GM23338 (cell line): ENCODE results near the gene CCDC106. TPM values are rescaled to one million over a fixed set of nuclear protein-coding genes. Genes with fewer than 3 reads are reported as not detected.

Experiments used
- ATAC-seq: fragments of 200-7000 bp; cut with Tn5 transposase; 3 replicates; pipeline ENCODE4 v1.9.1; 2020
- DNase-seq: peaks from one replicate; pipeline ENCODE4 v3.0.0-alpha.2; 2015; ENCODE audit warnings: low spot score
- H2AFZ ChIP-seq: fragments of 200-600 bp; sonication (generic); 2 replicates; pipeline ENCODE4 v1.8.0; 2016; ENCODE audit warnings: antibody characterized with exemption, mild to moderate bottlenecking, moderate library complexity
- H3F3A ChIP-seq: fragments of 200-600 bp; sonication (generic); replicated peaks from 2 replicates; pipeline ENCODE4 v1.8.0; 2017; ENCODE audit warnings: antibody characterized with exemption, mixed run types, low read depth
- H3K27ac ChIP-seq: fragments of 200-600 bp; sonication (generic); 2 replicates; pipeline ENCODE4 v1.6.1; 2016; ENCODE audit warnings: low read depth
- H3K27me3 ChIP-seq: fragments of 200-600 bp; sonication (generic); 2 replicates; pipeline ENCODE4 v1.8.0; 2016; ENCODE audit warnings: mild to moderate bottlenecking, mixed run types, moderate library complexity; ENCODE audit not compliant: insufficient read depth
- H3K36me3 ChIP-seq: fragments of 200-600 bp; sonication (generic); 2 replicates; pipeline ENCODE4 v1.8.0; 2016; ENCODE audit warnings: mild to moderate bottlenecking; ENCODE audit not compliant: insufficient read depth
- H3K4me1 ChIP-seq: fragments of 200-600 bp; sonication (generic); 2 replicates; pipeline ENCODE4 v1.8.0; 2016; ENCODE audit warnings: mild to moderate bottlenecking, moderate library complexity; ENCODE audit not compliant: insufficient read depth
- H3K4me2 ChIP-seq: fragments of 200-600 bp; sonication (generic); 2 replicates; pipeline ENCODE4 v1.7.1; 2017; ENCODE audit warnings: mixed run types
- H3K4me3 ChIP-seq: fragments of 200-600 bp; sonication (generic); 2 replicates; pipeline ENCODE4 v1.6.1; 2016; ENCODE audit warnings: mixed run types
- H3K79me2 ChIP-seq: fragments of 200-600 bp; sonication (generic); replicated peaks from 2 replicates; pipeline ENCODE4 v1.8.0; 2017; ENCODE audit warnings: mild to moderate bottlenecking; ENCODE audit not compliant: insufficient read depth
- H3K9me2 ChIP-seq: fragments of 200-600 bp; sonication (generic); 2 replicates; pipeline ENCODE4 v1.8.0; 2017; ENCODE audit not compliant: insufficient read depth
- H4K20me1 ChIP-seq: fragments of 200-600 bp; sonication (generic); replicated peaks from 2 replicates; pipeline ENCODE4 v1.8.0; 2017; ENCODE audit warnings: mild to moderate bottlenecking; ENCODE audit not compliant: insufficient read depth
- H3K27ac Mint-ChIP-seq: 2 replicates; pipeline ENCODE4 v1.8.0; 2020; ENCODE audit warnings: inconsistent platforms, mild to moderate bottlenecking, moderate library complexity, mixed read lengths
- H3K27me3 Mint-ChIP-seq: 3 replicates; pipeline ENCODE4 v1.8.0; 2022; ENCODE audit warnings: low read depth, mild to moderate bottlenecking, moderate library complexity, mixed read lengths, inconsistent platforms; ENCODE audit not compliant: insufficient read depth, poor library complexity
- H3K36me3 Mint-ChIP-seq: 3 replicates; pipeline ENCODE4 v1.8.0; 2021; ENCODE audit warnings: low read depth, mild to moderate bottlenecking, inconsistent platforms, moderate library complexity, mixed read lengths
- H3K4me1 Mint-ChIP-seq: 3 replicates; pipeline ENCODE4 v1.8.0; 2020; ENCODE audit warnings: mild to moderate bottlenecking, inconsistent platforms, mixed read lengths
- H3K4me3 Mint-ChIP-seq: 3 replicates; pipeline ENCODE4 v1.8.0; 2021; ENCODE audit warnings: moderate library complexity, mild to moderate bottlenecking, inconsistent platforms, mixed read lengths
- H3K9me3 Mint-ChIP-seq: 3 replicates; pipeline ENCODE4 v1.8.0; 2020; ENCODE audit warnings: moderate library complexity, mild to moderate bottlenecking, inconsistent platforms, mixed read lengths
- CREB1 ChIP-seq: fragments of 250-450 bp; sonication (Bioruptor Pico); IDR thresholded peaks from 2 replicates; pipeline ENCODE4 v1.5.0; 2020; ENCODE audit warnings: low read depth, mild to moderate bottlenecking, moderate library complexity
- EZH2 ChIP-seq: fragments of 200-600 bp; sonication (generic); IDR thresholded peaks from one replicate; pipeline ENCODE4 v1.8.0; 2017; ENCODE audit warnings: antibody characterized with exemption, mild to moderate bottlenecking, low read depth; ENCODE audit not compliant: unreplicated experiment
- EZH2phosphoT487 ChIP-seq: fragments of 200-600 bp; sonication (generic); IDR thresholded peaks from one replicate; pipeline ENCODE4 v1.8.1; 2018; ENCODE audit warnings: antibody characterized with exemption; ENCODE audit not compliant: unreplicated experiment
- JUNB ChIP-seq: IDR thresholded peaks from one replicate; pipeline ENCODE4 v1.6.1; 2016; ENCODE audit warnings: antibody characterized with exemption; ENCODE audit not compliant: unreplicated experiment
- NANOG ChIP-seq: IDR thresholded peaks from 2 replicates; pipeline ENCODE4 v1.6.1; 2016; ENCODE audit warnings: antibody characterized with exemption, borderline replicate concordance
- POLR2AphosphoS5 ChIP-seq: IDR thresholded peaks from 2 replicates; pipeline ENCODE4 v1.6.1; 2016; ENCODE audit warnings: antibody characterized with exemption, low read depth
- STAT1 ChIP-seq: IDR thresholded peaks from one replicate; pipeline ENCODE4 v1.6.1; 2016; ENCODE audit warnings: antibody characterized with exemption; ENCODE audit not compliant: unreplicated experiment
- ZNF114 ChIP-seq: fragments of 250-450 bp; sonication (Bioruptor Pico); IDR thresholded peaks from 2 replicates; pipeline ENCODE4 v1.5.0; 2020; ENCODE audit warnings: mild to moderate bottlenecking, moderate library complexity
- ZNF331 ChIP-seq: fragments of 250-450 bp; sonication (Bioruptor Pico); IDR thresholded peaks from 2 replicates; pipeline ENCODE4 v1.5.0; 2020; ENCODE audit warnings: low read depth, mild to moderate bottlenecking, moderate library complexity
- polyA plus RNA-seq: library from polyadenylated mRNA; unstranded; fragments of >200 nt; fragmentation: Nextera tagmentation; extraction: Ambion mirVana; gene quantifications from 2 replicates; pipeline ENCODE4 v1.2.1, GENCODE V29; 2016
- total RNA-seq: library from RNA; depleted of rRNA; stranded (reverse); fragments of >200 nt; shearing (Covaris generic); gene quantifications from 2 replicates; pipeline ENCODE4 v1.2.3, GENCODE V29; 2014
- TF ChIP-seq, protein P1 (sequence below): IDR thresholded peaks from 2 replicates; pipeline ENCODE4 v1.6.1; 2016; ENCODE audit warnings: antibody characterized with exemption
- TF ChIP-seq, protein P2 (sequence below): fragments of 250-450 bp; sonication (Bioruptor Pico); IDR thresholded peaks from 2 replicates; pipeline ENCODE4 v1.5.0; 2020; ENCODE audit warnings: mild to moderate bottlenecking, moderate library complexity
- TF ChIP-seq, protein P3 (sequence below), 2 experiments: fragments of 200-600 bp in 1 of 2; sonication (generic) in 1 of 2; conservative IDR thresholded peaks; 2 replicates each; pipeline versions ENCODE4 v1.5.1 to v1.6.1; 2016 to 2017; ENCODE audit warnings: antibody characterized with exemption in 2 of 2, low read depth in 2 of 2, mild to moderate bottlenecking in 2 of 2, moderate library complexity in 1 of 2
- TF ChIP-seq, protein P4 (sequence below): IDR thresholded peaks from one replicate; pipeline ENCODE4 v1.6.1; 2018; ENCODE audit warnings: antibody characterized with exemption; ENCODE audit not compliant: unreplicated experiment

CCDC106 gene
- total and polyA plus RNA-seq, 2 experiments from 2014 or later, result 12.0 to 17.6 TPM

DNA sequence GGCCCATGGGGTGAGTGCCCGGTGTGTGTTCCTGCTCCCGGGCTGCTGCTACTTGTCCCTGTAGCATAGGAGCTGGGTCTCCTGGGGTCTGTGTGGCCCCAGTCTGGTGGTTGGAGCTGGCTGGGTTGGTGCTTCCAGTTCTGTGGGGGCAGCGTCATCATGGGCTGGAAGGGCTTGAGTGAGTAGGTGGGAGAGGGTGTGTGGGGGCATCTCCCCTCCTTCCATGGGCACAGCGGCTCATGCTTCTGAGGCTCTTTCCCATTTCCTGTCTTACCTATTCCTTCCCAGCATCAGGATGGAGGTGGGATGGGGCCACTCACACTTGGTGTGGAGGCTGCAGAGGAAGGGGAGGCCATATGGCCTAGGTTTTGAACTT lies 19.0 kb downstream of the CCDC106 start:
- no peak overlapping the region for H3K4me2 ChIP-seq

More for the DNA sequence above, 19.0 kb downstream of the CCDC106 start:
- peaks cover 93% of the 10 kb centered on the region for H3K36me3 Mint-ChIP-seq
- H4K20me1 ChIP-seq, result peaks cover 36% of the 10 kb centered on the region
- peaks cover 77% of the 10 kb centered on the region for H3K79me2 ChIP-seq
- TF ChIP-seq ZNF114 (CRISPR knock-in tag) (no peak), NANOG (no peak), JUNB (no peak), STAT1 (no peak), EZH2phosphoT487 (no peak), EZH2 (no peak), POLR2AphosphoS5 (no peak), ZNF331 (CRISPR knock-in tag) (no peak), CREB1 (CRISPR knock-in tag) (no peak)
- TF ChIP-seq, protein P1, sequence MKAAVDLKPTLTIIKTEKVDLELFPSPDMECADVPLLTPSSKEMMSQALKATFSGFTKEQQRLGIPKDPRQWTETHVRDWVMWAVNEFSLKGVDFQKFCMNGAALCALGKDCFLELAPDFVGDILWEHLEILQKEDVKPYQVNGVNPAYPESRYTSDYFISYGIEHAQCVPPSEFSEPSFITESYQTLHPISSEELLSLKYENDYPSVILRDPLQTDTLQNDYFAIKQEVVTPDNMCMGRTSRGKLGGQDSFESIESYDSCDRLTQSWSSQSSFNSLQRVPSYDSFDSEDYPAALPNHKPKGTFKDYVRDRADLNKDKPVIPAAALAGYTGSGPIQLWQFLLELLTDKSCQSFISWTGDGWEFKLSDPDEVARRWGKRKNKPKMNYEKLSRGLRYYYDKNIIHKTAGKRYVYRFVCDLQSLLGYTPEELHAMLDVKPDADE, result no peak
- TF ChIP-seq, protein P2, sequence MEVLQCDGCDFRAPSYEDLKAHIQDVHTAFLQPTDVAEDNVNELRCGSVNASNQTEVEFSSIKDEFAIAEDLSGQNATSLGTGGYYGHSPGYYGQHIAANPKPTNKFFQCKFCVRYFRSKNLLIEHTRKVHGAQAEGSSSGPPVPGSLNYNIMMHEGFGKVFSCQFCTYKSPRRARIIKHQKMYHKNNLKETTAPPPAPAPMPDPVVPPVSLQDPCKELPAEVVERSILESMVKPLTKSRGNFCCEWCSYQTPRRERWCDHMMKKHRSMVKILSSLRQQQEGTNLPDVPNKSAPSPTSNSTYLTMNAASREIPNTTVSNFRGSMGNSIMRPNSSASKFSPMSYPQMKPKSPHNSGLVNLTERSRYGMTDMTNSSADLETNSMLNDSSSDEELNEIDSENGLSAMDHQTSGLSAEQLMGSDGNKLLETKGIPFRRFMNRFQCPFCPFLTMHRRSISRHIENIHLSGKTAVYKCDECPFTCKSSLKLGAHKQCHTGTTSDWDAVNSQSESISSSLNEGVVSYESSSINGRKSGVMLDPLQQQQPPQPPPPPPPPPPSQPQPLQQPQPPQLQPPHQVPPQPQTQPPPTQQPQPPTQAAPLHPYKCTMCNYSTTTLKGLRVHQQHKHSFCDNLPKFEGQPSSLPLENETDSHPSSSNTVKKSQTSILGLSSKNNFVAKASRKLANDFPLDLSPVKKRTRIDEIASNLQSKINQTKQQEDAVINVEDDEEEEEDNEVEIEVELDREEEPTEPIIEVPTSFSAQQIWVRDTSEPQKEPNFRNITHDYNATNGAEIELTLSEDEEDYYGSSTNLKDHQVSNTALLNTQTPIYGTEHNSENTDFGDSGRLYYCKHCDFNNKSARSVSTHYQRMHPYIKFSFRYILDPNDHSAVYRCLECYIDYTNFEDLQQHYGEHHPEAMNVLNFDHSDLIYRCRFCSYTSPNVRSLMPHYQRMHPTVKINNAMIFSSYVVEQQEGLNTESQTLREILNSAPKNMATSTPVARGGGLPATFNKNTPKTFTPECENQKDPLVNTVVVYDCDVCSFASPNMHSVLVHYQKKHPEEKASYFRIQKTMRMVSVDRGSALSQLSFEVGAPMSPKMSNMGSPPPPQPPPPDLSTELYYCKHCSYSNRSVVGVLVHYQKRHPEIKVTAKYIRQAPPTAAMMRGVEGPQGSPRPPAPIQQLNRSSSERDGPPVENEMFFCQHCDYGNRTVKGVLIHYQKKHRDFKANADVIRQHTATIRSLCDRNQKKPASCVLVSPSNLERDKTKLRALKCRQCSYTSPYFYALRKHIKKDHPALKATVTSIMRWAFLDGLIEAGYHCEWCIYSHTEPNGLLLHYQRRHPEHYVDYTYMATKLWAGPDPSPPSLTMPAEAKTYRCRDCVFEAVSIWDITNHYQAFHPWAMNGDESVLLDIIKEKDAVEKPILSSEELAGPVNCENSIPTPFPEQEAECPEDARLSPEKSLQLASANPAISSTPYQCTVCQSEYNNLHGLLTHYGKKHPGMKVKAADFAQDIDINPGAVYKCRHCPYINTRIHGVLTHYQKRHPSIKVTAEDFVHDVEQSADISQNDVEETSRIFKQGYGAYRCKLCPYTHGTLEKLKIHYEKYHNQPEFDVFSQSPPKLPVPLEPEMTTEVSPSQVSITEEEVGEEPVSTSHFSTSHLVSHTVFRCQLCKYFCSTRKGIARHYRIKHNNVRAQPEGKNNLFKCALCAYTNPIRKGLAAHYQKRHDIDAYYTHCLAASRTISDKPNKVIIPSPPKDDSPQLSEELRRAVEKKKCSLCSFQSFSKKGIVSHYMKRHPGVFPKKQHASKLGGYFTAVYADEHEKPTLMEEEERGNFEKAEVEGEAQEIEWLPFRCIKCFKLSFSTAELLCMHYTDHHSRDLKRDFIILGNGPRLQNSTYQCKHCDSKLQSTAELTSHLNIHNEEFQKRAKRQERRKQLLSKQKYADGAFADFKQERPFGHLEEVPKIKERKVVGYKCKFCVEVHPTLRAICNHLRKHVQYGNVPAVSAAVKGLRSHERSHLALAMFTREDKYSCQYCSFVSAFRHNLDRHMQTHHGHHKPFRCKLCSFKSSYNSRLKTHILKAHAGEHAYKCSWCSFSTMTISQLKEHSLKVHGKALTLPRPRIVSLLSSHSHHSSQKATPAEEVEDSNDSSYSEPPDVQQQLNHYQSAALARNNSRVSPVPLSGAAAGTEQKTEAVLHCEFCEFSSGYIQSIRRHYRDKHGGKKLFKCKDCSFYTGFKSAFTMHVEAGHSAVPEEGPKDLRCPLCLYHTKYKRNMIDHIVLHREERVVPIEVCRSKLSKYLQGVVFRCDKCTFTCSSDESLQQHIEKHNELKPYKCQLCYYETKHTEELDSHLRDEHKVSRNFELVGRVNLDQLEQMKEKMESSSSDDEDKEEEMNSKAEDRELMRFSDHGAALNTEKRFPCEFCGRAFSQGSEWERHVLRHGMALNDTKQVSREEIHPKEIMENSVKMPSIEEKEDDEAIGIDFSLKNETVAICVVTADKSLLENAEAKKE (CRISPR knock-in tag), result no peak
- TF ChIP-seq, protein P3, sequence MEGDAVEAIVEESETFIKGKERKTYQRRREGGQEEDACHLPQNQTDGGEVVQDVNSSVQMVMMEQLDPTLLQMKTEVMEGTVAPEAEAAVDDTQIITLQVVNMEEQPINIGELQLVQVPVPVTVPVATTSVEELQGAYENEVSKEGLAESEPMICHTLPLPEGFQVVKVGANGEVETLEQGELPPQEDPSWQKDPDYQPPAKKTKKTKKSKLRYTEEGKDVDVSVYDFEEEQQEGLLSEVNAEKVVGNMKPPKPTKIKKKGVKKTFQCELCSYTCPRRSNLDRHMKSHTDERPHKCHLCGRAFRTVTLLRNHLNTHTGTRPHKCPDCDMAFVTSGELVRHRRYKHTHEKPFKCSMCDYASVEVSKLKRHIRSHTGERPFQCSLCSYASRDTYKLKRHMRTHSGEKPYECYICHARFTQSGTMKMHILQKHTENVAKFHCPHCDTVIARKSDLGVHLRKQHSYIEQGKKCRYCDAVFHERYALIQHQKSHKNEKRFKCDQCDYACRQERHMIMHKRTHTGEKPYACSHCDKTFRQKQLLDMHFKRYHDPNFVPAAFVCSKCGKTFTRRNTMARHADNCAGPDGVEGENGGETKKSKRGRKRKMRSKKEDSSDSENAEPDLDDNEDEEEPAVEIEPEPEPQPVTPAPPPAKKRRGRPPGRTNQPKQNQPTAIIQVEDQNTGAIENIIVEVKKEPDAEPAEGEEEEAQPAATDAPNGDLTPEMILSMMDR (conservative IDR thresholded peaks at IDR 0.05; ENCODE audit: low read depth in 2 of 2), result no peak
- TF ChIP-seq, protein P4, sequence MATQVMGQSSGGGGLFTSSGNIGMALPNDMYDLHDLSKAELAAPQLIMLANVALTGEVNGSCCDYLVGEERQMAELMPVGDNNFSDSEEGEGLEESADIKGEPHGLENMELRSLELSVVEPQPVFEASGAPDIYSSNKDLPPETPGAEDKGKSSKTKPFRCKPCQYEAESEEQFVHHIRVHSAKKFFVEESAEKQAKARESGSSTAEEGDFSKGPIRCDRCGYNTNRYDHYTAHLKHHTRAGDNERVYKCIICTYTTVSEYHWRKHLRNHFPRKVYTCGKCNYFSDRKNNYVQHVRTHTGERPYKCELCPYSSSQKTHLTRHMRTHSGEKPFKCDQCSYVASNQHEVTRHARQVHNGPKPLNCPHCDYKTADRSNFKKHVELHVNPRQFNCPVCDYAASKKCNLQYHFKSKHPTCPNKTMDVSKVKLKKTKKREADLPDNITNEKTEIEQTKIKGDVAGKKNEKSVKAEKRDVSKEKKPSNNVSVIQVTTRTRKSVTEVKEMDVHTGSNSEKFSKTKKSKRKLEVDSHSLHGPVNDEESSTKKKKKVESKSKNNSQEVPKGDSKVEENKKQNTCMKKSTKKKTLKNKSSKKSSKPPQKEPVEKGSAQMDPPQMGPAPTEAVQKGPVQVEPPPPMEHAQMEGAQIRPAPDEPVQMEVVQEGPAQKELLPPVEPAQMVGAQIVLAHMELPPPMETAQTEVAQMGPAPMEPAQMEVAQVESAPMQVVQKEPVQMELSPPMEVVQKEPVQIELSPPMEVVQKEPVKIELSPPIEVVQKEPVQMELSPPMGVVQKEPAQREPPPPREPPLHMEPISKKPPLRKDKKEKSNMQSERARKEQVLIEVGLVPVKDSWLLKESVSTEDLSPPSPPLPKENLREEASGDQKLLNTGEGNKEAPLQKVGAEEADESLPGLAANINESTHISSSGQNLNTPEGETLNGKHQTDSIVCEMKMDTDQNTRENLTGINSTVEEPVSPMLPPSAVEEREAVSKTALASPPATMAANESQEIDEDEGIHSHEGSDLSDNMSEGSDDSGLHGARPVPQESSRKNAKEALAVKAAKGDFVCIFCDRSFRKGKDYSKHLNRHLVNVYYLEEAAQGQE, result no peak
- no peak overlapping the region for H3K4me3 Mint-ChIP-seq
- ATAC-seq (no peak), DNase-seq (no peak)
- peaks cover 5% of the 10 kb centered on the region; the same call in 1 of the 3 replicates for H3K9me3 Mint-ChIP-seq
- H3K4me1 ChIP-seq, result peaks cover 3% of the 10 kb centered on the region; the same call in 1 of the 2 replicates
- H3K4me3 ChIP-seq, result no peak overlapping the region
- H2AFZ ChIP-seq, result no peak overlapping the region
- H3K27me3 ChIP-seq, result no peaks in the 10 kb centered on the region
- no peaks in the 10 kb centered on the region for H3K9me2 ChIP-seq
- H3K4me1 Mint-ChIP-seq, result peaks cover 15% of the 10 kb centered on the region
- H3F3A ChIP-seq, result peaks cover 23% of the 10 kb centered on the region
- H3K36me3 ChIP-seq, result peaks cover 40% of the 10 kb centered on the region
- no peak overlapping the region for H3K27ac ChIP-seq
- peaks cover 36% of the 10 kb centered on the region for H3K27me3 Mint-ChIP-seq
- no peak overlapping the region for H3K27ac Mint-ChIP-seq
